Upper lobe of left lung (tissue), 4 donors: ENCODE data around the gene MAST3.

Experiments used
- CTCF ChIP-seq, 6 experiments: fragments of 450-650 bp in 4 of 6; fragments of 200-600 bp in 2 of 6; sonication (generic) in 2 of 6; IDR thresholded peaks; one replicate each; pipeline ENCODE4 v1.5.1; 2016 to 2019; ENCODE audit warnings: antibody characterized with exemption in 6 of 6
- EP300 ChIP-seq, 4 donors: sonication (generic); formaldehyde crosslinking; IDR thresholded peaks; one replicate each; pipeline ENCODE4 v1.5.1; 2017; ENCODE audit warnings: antibody characterized with exemption in 4 of 4, control low read depth in 2 of 4
- POLR2AphosphoS5 ChIP-seq, 2 donors: sonication (generic); formaldehyde crosslinking; IDR thresholded peaks; one replicate each; pipeline ENCODE4 v1.5.1; 2017; ENCODE audit warnings: antibody characterized with exemption in 2 of 2

DNA sequence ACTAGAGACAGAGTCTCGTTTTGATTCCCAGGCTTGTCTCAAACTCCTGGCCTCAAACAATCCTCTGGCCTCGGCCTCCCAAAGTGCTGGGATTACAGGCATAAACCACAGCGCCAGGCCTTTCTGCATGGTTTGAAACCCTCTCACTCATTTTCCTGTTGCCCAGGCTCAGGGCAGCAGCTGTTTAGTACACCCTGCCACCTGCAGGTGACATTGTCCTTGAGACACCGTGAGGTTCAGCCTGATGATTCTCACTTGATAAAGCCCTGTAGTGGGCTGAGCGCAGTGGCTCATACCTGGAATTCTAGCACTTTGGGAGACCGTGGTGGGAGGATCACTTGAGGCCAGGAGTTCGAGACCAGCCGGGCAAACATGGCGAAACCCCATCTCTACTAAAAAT is 23.4 kb upstream of the MAST3 start:
- TF ChIP-seq EP300 (IDR thresholded peaks at IDR 0.05), result no peak
- TF ChIP-seq CTCF (IDR thresholded peaks at IDR 0.05), result no peak
- no peak for TF ChIP-seq POLR2AphosphoS5 (IDR thresholded peaks at IDR 0.05)
